Measurements from ENCODE around the gene LIPT1. TPM values are rescaled to one million over a fixed set of nuclear protein-coding genes. Genes with fewer than 3 reads are reported as not detected.
"Not testable (repeated sequence)": the region's sequence is repeated elsewhere in the genome, so short reads cannot be mapped to it uniquely, and the experiment has no call there.

The LIPT1 gene
- 1 to 10 TPM; 4.2 to 6.7 TPM for total RNA-seq

GRCh38 chr2:99154643-99155536 lies at the start of gene LIPT1, which contains the start of gene TSGA10:
LIPT1 (plus strand) TSS chr2:99154967; CDS start chr2:99161958, 6,991 bp downstream.
TSGA10 (minus strand) TSS chr2:99154942; CDS start chr2:99109439, 45,503 bp downstream.
- DNase-seq (ENCODE audit: low spot score): peak; percentile 95
- Mint-ChIP-seq H3K27ac (peak within 1 kb of the TSS in 1 of 2 donors; percentile 86), H3K36me3 (peaks cover 6% of the 10 kb centered on the region), H3K4me1 (ENCODE audit: low read depth in 2 of 2) (peaks cover 29 to 33% of the 10 kb centered on the region in 2 donors), H3K9me3 (no peaks in the 10 kb centered on the region), H3K4me3 (no peak within 1 kb of the TSS), H3K27me3 (no peaks in the 10 kb centered on the region)
- ATAC-seq: peak; percentile 99 to 100

- H3K4me1 Mint-ChIP-seq (ENCODE audit: low read depth in 2 of 2): no peaks in the 10 kb centered on the region
Observed at GRCh38 chr2:99106913-99107312, 47.9 kb upstream of the LIPT1 start.

GRCh38 chr2:99111236-99111635 lies 43.5 kb upstream of the LIPT1 start:
- Mint-ChIP-seq H3K4me3 (no peak overlapping the region), H3K27me3 (no peaks in the 10 kb centered on the region), H3K27ac (no peak overlapping the region), H3K9me3 (no peaks in the 10 kb centered on the region), H3K36me3 (no peaks in the 10 kb centered on the region), H3K4me1 (ENCODE audit: low read depth in 2 of 2) (no peaks in the 10 kb centered on the region)
- DNase-seq (ENCODE audit: low spot score) (no peak), ATAC-seq (no peak)

More at GRCh38 chr2:99106913-99107312, 47.9 kb upstream of the LIPT1 start:
- H3K27me3 Mint-ChIP-seq: no peaks in the 10 kb centered on the region
- no peaks in the 10 kb centered on the region for H3K36me3 Mint-ChIP-seq
- H3K9me3 Mint-ChIP-seq: no peaks in the 10 kb centered on the region
- ATAC-seq: no peak
- no peak overlapping the region for H3K4me3 Mint-ChIP-seq
- no peak for DNase-seq (ENCODE audit: low spot score)
- no peak overlapping the region for H3K27ac Mint-ChIP-seq

- Mint-ChIP-seq H3K36me3 (no peaks in the 10 kb centered on the region), H3K27me3 (no peaks in the 10 kb centered on the region), H3K4me3 (no peak overlapping the region), H3K27ac (no peak overlapping the region), H3K4me1 (ENCODE audit: low read depth in 2 of 2) (no peaks in the 10 kb centered on the region), H3K9me3 (no peaks in the 10 kb centered on the region)
- no peak for DNase-seq (ENCODE audit: low spot score)
- no peak for ATAC-seq
Observed at GRCh38 chr2:99111945-99112344, 42.8 kb upstream of the LIPT1 start.

GRCh38 chr2:99112617-99113016 lies 42.1 kb upstream of the LIPT1 start:
- Mint-ChIP-seq H3K27me3 (no peaks in the 10 kb centered on the region), H3K9me3 (no peaks in the 10 kb centered on the region)

GRCh38 chr2:99127981-99128380 lies 26.8 kb upstream of the LIPT1 start:
- Mint-ChIP-seq H3K4me1 (ENCODE audit: low read depth in 2 of 2) (no peaks in the 10 kb centered on the region), H3K36me3 (peaks cover 55% of the 10 kb centered on the region), H3K9me3 (peaks cover 27% of the 10 kb centered on the region), H3K4me3 (no peak overlapping the region), H3K27me3 (no peaks in the 10 kb centered on the region), H3K27ac (no peak overlapping the region)
- DNase-seq (ENCODE audit: low spot score): no peak
- ATAC-seq: no peak

More at GRCh38 chr2:99112617-99113016, 42.1 kb upstream of the LIPT1 start:
- Mint-ChIP-seq H3K4me1 (ENCODE audit: low read depth in 2 of 2) (no peaks in the 10 kb centered on the region), H3K36me3 (no peaks in the 10 kb centered on the region), H3K4me3 (no peak overlapping the region), H3K27ac (no peak overlapping the region)
- no peak for DNase-seq (ENCODE audit: low spot score)
- no peak for ATAC-seq

- H3K4me1 Mint-ChIP-seq (ENCODE audit: low read depth in 2 of 2); H3K4me3 Mint-ChIP-seq; H3K27ac Mint-ChIP-seq; DNase-seq (ENCODE audit: low spot score); H3K27me3 Mint-ChIP-seq; ATAC-seq: not testable (repeated sequence)
- Mint-ChIP-seq H3K9me3 (peaks cover 28% of the 10 kb centered on the region), H3K36me3 (peaks cover 42% of the 10 kb centered on the region)
Observed at GRCh38 chr2:99135044-99135556, 19.7 kb upstream of the LIPT1 start.

GRCh38 chr2:99139003-99139402 lies 15.8 kb upstream of the LIPT1 start:
- no peak for DNase-seq (ENCODE audit: low spot score)
- ATAC-seq: no peak
- H3K27ac Mint-ChIP-seq: no peak overlapping the region
- peaks cover 6% of the 10 kb centered on the region for H3K36me3 Mint-ChIP-seq
- H3K4me1 Mint-ChIP-seq (ENCODE audit: low read depth in 2 of 2): peaks cover 10 to 18% of the 10 kb centered on the region in 2 donors
- H3K4me3 Mint-ChIP-seq: peak overlapping the region; percentile 5
- peaks cover 3% of the 10 kb centered on the region for H3K9me3 Mint-ChIP-seq
- H3K27me3 Mint-ChIP-seq: no peaks in the 10 kb centered on the region

- H3K36me3 Mint-ChIP-seq: no peaks in the 10 kb centered on the region
- peak overlapping the region; percentile 99 for H3K4me3 Mint-ChIP-seq
- H3K4me1 Mint-ChIP-seq (ENCODE audit: low read depth in 2 of 2): peaks cover 12 to 18% of the 10 kb centered on the region in 2 donors
- no peak for ATAC-seq
- H3K9me3 Mint-ChIP-seq: no peaks in the 10 kb centered on the region
- no peak for DNase-seq (ENCODE audit: low spot score)
- H3K27me3 Mint-ChIP-seq: no peaks in the 10 kb centered on the region
- H3K27ac Mint-ChIP-seq: peak overlapping the region; percentile 85 to 90
Observed at GRCh38 chr2:99140056-99140859, 14.5 kb upstream of the LIPT1 start.

GRCh38 chr2:99140860-99141109 lies 14.0 kb upstream of the LIPT1 start:
- no peaks in the 10 kb centered on the region for H3K27me3 Mint-ChIP-seq
- H3K36me3 Mint-ChIP-seq: no peaks in the 10 kb centered on the region
- no peaks in the 10 kb centered on the region for H3K9me3 Mint-ChIP-seq
- ATAC-seq (peak; percentile 67 to 70), DNase-seq (ENCODE audit: low spot score) (no peak)
- peak overlapping the region; percentile 85 to 90 for H3K27ac Mint-ChIP-seq
- H3K4me1 Mint-ChIP-seq (ENCODE audit: low read depth in 2 of 2): peaks cover 12 to 18% of the 10 kb centered on the region in 2 donors
- H3K4me3 Mint-ChIP-seq: peak overlapping the region; percentile 99

GRCh38 chr2:99141110-99142108 lies 13.4 kb upstream of the LIPT1 start, which contains the start of gene C2orf15:
C2orf15 (plus strand) TSS chr2:99141707; CDS start chr2:99150559, 8,852 bp downstream.
- DNase-seq (ENCODE audit: low spot score) (peak; percentile 96), ATAC-seq (peak; percentile 97 to 98)
- Mint-ChIP-seq H3K4me1 (ENCODE audit: low read depth in 2 of 2) (peaks cover 12 to 18% of the 10 kb centered on the region in 2 donors), H3K9me3 (no peaks in the 10 kb centered on the region), H3K36me3 (no peaks in the 10 kb centered on the region), H3K27ac (peak within 1 kb of the TSS; percentile 85 to 90), H3K27me3 (no peaks in the 10 kb centered on the region), H3K4me3 (peak within 1 kb of the TSS; percentile 99)

GRCh38 chr2:99150706-99151105 lies 4.1 kb upstream of the LIPT1 start:
- H3K4me3 Mint-ChIP-seq: no peak overlapping the region
- H3K27me3 Mint-ChIP-seq: no peaks in the 10 kb centered on the region
- peaks cover 15% of the 10 kb centered on the region in 2 donors for H3K4me1 Mint-ChIP-seq (ENCODE audit: low read depth in 2 of 2)
- DNase-seq (ENCODE audit: low spot score) (no peak), ATAC-seq (no peak)
- no peaks in the 10 kb centered on the region for H3K36me3 Mint-ChIP-seq
- H3K9me3 Mint-ChIP-seq: no peaks in the 10 kb centered on the region
- no peak overlapping the region for H3K27ac Mint-ChIP-seq

All from natural killer cell treated with Interleukin-12 subunit alpha and Interleukin-12 subunit beta and Interleukin-15 and Interleukin-18, amount 100 ng/mL, for 72 hours (primary cell).